ENCODE measurements around the gene USP3.

GRCh38 chr15:63593705-63594671 lies 89.6 kb downstream of the USP3 start:
- TF ChIP-seq CTCF (CRISPR knock-in tag; IDR thresholded peaks at IDR 0.05): no peak
- no peak for TF ChIP-seq SUZ12 (IDR thresholded peaks at IDR 0.05; ENCODE audit: low read depth, low read length)
- no peak for TF ChIP-seq CREM (IDR thresholded peaks at IDR 0.05)
- no peak for TF ChIP-seq CREM (CRISPR knock-in tag; IDR thresholded peaks at IDR 0.05)
- no peak for TF ChIP-seq SIX4 (CRISPR knock-in tag; IDR thresholded peaks at IDR 0.05)
- no peak for TF ChIP-seq BCL3 (CRISPR knock-in tag; IDR thresholded peaks at IDR 0.05)
- TF ChIP-seq ZNF362 (CRISPR knock-in tag; IDR thresholded peaks at IDR 0.05; ENCODE audit: borderline replicate concordance): no peak

Measured in HepG2 (cell line).